HepG2 (cell line): ENCODE results near the gene GPSM1. TPM values are rescaled to one million over a fixed set of nuclear protein-coding genes. Genes with fewer than 3 reads are reported as not detected.

ENCODE experiments used
- ATAC-seq: fragments of 200-7000 bp; cut with Tn5 transposase; 3 replicates; pipeline ENCODE4 v1.9.1; 2020; ENCODE audit warnings: mild to moderate bottlenecking, moderate library complexity
- BruUV-seq: library from RNA; stranded (reverse); fragments of 400-500 nt; replicated peaks from 2 replicates; lab custom pipeline; 2021; lab: Mats Ljungman, UMichigan
- CTCF ChIA-PET: fragments of 300-600 bp; formaldehyde crosslinking; extraction: SDS; loops from one replicate; lab custom pipeline; 2021; ENCODE audit warnings: low total read pairs, inconsistent platforms, low intra/inter-chr PET ratio; lab: Yijun Ruan, JAX
- POLR2A ChIA-PET: fragments of 350-600 bp; sonication (Branson Sonifier 250); formaldehyde crosslinking; loops from one replicate; lab custom pipeline; 2020; ENCODE audit warnings: antibody characterized with exemption, inconsistent platforms; lab: Yijun Ruan, JAX
- DNase-seq: peaks from one replicate; pipeline ENCODE4 v3.0.0-alpha.2; 2015; ENCODE audit warnings: low spot score
- FAIRE-seq: peaks from 3 replicates; lab custom pipeline; 2011; peaks lifted over from hg19 to GRCh38; lab: Jason Lieb, UNC
- H2AFZ ChIP-seq: one replicate; pipeline ENCODE4 v1.6.1; 2011; ENCODE audit warnings: low read length, inconsistent platforms
- H3K27ac ChIP-seq: fragments of 300-600 bp; 3 replicates; pipeline ENCODE4 v1.8.0; 2011; ENCODE audit warnings: mixed run types, mild to moderate bottlenecking, mixed read lengths, low read length, inconsistent platforms; ENCODE audit not compliant: insufficient read depth; ENCODE audit errors: extremely low read length
- H3K27me3 ChIP-seq, 2 experiments: fragments of 200-600 bp in 1 of 2; 2 replicates in 1 of 2; 3 replicates in 1 of 2; pipeline versions ENCODE4 v1.6.0 to v1.8.0; 2011; ENCODE audit warnings: low read length in 2 of 2, mild to moderate bottlenecking in 2 of 2, moderate library complexity in 2 of 2, inconsistent platforms in 1 of 2; ENCODE audit not compliant: insufficient read depth in 2 of 2, control insufficient read depth in 1 of 2
- H3K36me3 ChIP-seq, 2 experiments: fragments of 200-600 bp in 1 of 2; replicated peaks in 1 of 2; 2 replicates in 1 of 2; 3 replicates in 1 of 2; pipeline versions ENCODE4 v1.5.1 to v1.8.0; 2011; ENCODE audit warnings: low read length in 2 of 2, inconsistent platforms in 1 of 2; ENCODE audit not compliant: insufficient read depth in 2 of 2, control insufficient read depth in 1 of 2
- H3K4me1 ChIP-seq: 2 replicates; pipeline ENCODE4 v1.5.1; 2012; ENCODE audit warnings: low read length, inconsistent platforms; ENCODE audit not compliant: insufficient read depth
- H3K4me2 ChIP-seq: 2 replicates; pipeline ENCODE4 v1.6.0; 2011; ENCODE audit warnings: low read depth, low read length, inconsistent platforms
- H3K4me3 ChIP-seq, 3 experiments: fragments of 200-600 bp in 1 of 3; sonication (generic), shearing (Covaris generic) in 1 of 3; replicated peaks in 1 of 3; 2 replicates each; pipeline ENCODE4 v1.5.1; 2011 to 2016; ENCODE audit warnings: low read length in 3 of 3, inconsistent platforms in 2 of 3, low read depth in 2 of 3, mild to moderate bottlenecking in 2 of 3, control low read depth in 1 of 3, mixed read lengths in 1 of 3; ENCODE audit not compliant: insufficient read depth in 1 of 3
- H3K79me2 ChIP-seq: one replicate; pipeline ENCODE4 v1.6.1; 2011; ENCODE audit warnings: low read length, inconsistent platforms; ENCODE audit not compliant: insufficient read depth
- H3K9ac ChIP-seq: 2 replicates; pipeline ENCODE4 v1.6.0; 2011; ENCODE audit warnings: mild to moderate bottlenecking, low read depth, low read length, inconsistent platforms; ENCODE audit not compliant: insufficient read depth
- H3K9me3 ChIP-seq: 2 replicates; pipeline ENCODE4 v1.5.1; 2012; ENCODE audit warnings: mild to moderate bottlenecking, low read length
- H4K20me1 ChIP-seq: 2 replicates; pipeline ENCODE4 v1.6.0; 2011; ENCODE audit warnings: inconsistent platforms, mild to moderate bottlenecking, low read length, moderate library complexity; ENCODE audit not compliant: insufficient read depth
- KIAA2018 ChIP-seq: sonication (generic); formaldehyde crosslinking; IDR thresholded peaks from 2 replicates; pipeline ENCODE4 v1.5.0; 2020; ENCODE audit warnings: mild to moderate bottlenecking, missing genetic modification reagents, borderline replicate concordance
- PHB2 ChIP-seq: fragments of 450-650 bp; IDR thresholded peaks from 2 replicates; pipeline ENCODE4 v1.6.1; 2018; ENCODE audit not compliant: partially characterized antibody
- ZNF138 ChIP-seq: sonication (generic); formaldehyde crosslinking; IDR thresholded peaks from 2 replicates; pipeline ENCODE4 v1.5.0; 2020; ENCODE audit warnings: mild to moderate bottlenecking, low read depth, missing genetic modification reagents
- ZNF207 ChIP-seq: fragments of 450-650 bp; IDR thresholded peaks from 2 replicates; pipeline ENCODE4 v1.6.1; 2016; ENCODE audit warnings: antibody characterized with exemption, borderline replicate concordance
- ZNF503 ChIP-seq: sonication (generic); formaldehyde crosslinking; IDR thresholded peaks from 2 replicates; pipeline ENCODE4 v1.4.0; 2020; ENCODE audit warnings: missing genetic modification reagents
- WGBS: methylation state at CpG from one replicate; pipeline ENCODE4 v1.1.6; 2017; ENCODE audit warnings: low lambda C conversion rate; 5-methylcytosine and 5-hydroxymethylcytosine counted together
- in situ Hi-C: cut with HindIII; loops from 2 replicates; pipeline ENCODE4 v1.10.0; 2017; ENCODE audit warnings: low pct_unique_long_range_greater_than_20kb; ENCODE audit not compliant: extremely low pct_ligation_motif_present
- intact Hi-C: fragments of 100-400 bp; cut with micrococcal nuclease; formaldehyde crosslinking; loops from one replicate; pipeline ENCODE4 v1.10.0; 2022; ENCODE audit not compliant: unreplicated experiment
- polyA plus RNA-seq, 8 experiments: library from polyadenylated mRNA; depleted of rRNA in 3 of 8; stranded (reverse) in 7 of 8; unstranded in 1 of 8; fragments of >200 nt; fragmentation: Illumina TruSeq in 4 of 8; extraction: Trizol in 4 of 8; gene quantifications; 2 replicates each; pipeline versions ENCODE4 v1.2.1 to v1.2.3, GENCODE V29; 2011 to 2016; ENCODE audit warnings: low read depth in 4 of 8, missing spikeins in 1 of 8, mixed read lengths in 1 of 8; ENCODE audit not compliant: insufficient read depth in 1 of 8
- total RNA-seq, 5 experiments: library from RNA; depleted of rRNA; stranded (reverse); fragments of >200 nt; fragmentation: Illumina TruSeq; extraction: Trizol; gene quantifications; 2 replicates each; pipeline ENCODE4 v1.2.3, GENCODE V29; 2016; ENCODE audit warnings: low read depth in 1 of 5
- TF ChIP-seq, protein P1 (sequence below): sonication (generic); formaldehyde crosslinking; IDR thresholded peaks from 2 replicates; pipeline ENCODE4 v1.4.0; 2020; ENCODE audit warnings: missing genetic modification reagents
- TF ChIP-seq, protein P2 (sequence below): sonication (generic); formaldehyde crosslinking; IDR thresholded peaks from 2 replicates; pipeline ENCODE4 v1.4.0; 2020; ENCODE audit warnings: mild to moderate bottlenecking, missing genetic modification reagents

Gene GPSM1
- total and polyA plus RNA-seq, 2 of the 13 experiments (the other 11 are each of a cell fraction or from before 2014, with no cell fraction given): 1.0 to 2.4 TPM

DNA sequence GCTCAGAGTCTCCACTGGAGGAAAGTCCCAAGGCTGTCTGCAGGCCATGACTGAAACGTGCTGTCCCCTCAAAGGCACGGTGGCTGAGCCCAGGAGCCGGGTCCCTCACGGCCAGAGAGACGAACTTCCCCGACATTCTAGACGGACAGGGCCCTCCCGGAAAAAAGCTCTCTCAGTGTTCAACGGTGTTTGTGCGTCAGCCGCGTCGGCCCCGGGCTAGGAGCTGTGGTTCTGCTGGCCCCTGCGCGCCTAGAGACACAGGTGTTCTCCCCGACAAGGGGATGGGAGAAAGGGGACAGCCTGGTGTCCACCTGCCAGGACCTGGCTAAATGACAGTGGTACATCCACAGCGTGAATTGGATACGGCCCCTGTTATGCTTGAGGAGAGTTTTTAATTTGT, 5.8 kb upstream of the GPSM1 start (continued):
- TF ChIP-seq, protein P1, sequence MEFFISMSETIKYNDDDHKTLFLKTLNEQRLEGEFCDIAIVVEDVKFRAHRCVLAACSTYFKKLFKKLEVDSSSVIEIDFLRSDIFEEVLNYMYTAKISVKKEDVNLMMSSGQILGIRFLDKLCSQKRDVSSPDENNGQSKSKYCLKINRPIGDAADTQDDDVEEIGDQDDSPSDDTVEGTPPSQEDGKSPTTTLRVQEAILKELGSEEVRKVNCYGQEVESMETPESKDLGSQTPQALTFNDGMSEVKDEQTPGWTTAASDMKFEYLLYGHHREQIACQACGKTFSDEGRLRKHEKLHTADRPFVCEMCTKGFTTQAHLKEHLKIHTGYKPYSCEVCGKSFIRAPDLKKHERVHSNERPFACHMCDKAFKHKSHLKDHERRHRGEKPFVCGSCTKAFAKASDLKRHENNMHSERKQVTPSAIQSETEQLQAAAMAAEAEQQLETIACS: no peak
- no peak for TF ChIP-seq ZNF207

GRCh38 chr9:136322756-136323330, 4.5 kb upstream of the GPSM1 start:
- in situ Hi-C loops: no loop called here
- POLR2A ChIA-PET: interaction anchor here (1.1 kb wide), 1 partner anchor 40 kb away, joined by 3 read pairs; no protein-coding TSS in a partner anchor
- Histone ChIP-seq H3K27me3 (peaks cover 16 to 57% of the 10 kb centered on the region in 2 experiments), H3K9me3 (no peaks in the 10 kb centered on the region), H3K4me1 (peaks cover 14% of the 10 kb centered on the region), H4K20me1 (no peaks in the 10 kb centered on the region), H2AFZ (no peak overlapping the region), H3K9ac (no peak overlapping the region), H3K79me2 (no peaks in the 10 kb centered on the region), H3K4me3 (no peak overlapping the region), H3K27ac (no peak overlapping the region), H3K36me3 (no peaks in the 10 kb centered on the region), H3K4me2 (no peak overlapping the region)
- intact Hi-C loops: no loop called here
- CTCF ChIA-PET: no interaction called here
- DNase-seq (no peak), ATAC-seq (no peak), FAIRE-seq (no peak)
- 45% methylated on average over 6 of the region's 23 CpGs for WGBS
- no TSS peak for BruUV-seq
- no peak for TF ChIP-seq KIAA2018 (CRISPR knock-in tag)
- no peak for TF ChIP-seq ZNF138 (CRISPR knock-in tag)
- TF ChIP-seq ZNF503 (CRISPR knock-in tag): no peak
- TF ChIP-seq, protein P2, sequence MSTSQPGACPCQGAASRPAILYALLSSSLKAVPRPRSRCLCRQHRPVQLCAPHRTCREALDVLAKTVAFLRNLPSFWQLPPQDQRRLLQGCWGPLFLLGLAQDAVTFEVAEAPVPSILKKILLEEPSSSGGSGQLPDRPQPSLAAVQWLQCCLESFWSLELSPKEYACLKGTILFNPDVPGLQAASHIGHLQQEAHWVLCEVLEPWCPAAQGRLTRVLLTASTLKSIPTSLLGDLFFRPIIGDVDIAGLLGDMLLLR (CRISPR knock-in tag): no peak
- TF ChIP-seq PHB2: no peak
